Mucosa of descending colon (tissue), 3 donors: ENCODE results near the gene TMEM51. TPM values are rescaled to one million over a fixed set of nuclear protein-coding genes. Genes with fewer than 3 reads are reported as not detected.

Experiments used
- ATAC-seq: fragments of 200-7000 bp; cut with Tn5 transposase; one replicate; pipeline ENCODE4 v1.9.1; 2020; ENCODE audit warnings: mild to moderate bottlenecking, moderate library complexity
- DNase-seq, 3 donors: peaks; one replicate each; pipeline ENCODE4 v3.0.0-alpha.2; 2020
- H3K36me3 ChIP-seq: fragments of 200-600 bp; one replicate; pipeline ENCODE4 v1.8.0; 2021; ENCODE audit warnings: low read depth, mild to moderate bottlenecking
- H3K4me1 ChIP-seq: fragments of 200-600 bp; one replicate; pipeline ENCODE4 v1.8.0; 2021; ENCODE audit warnings: low read depth, mild to moderate bottlenecking
- H3K4me3 ChIP-seq: fragments of 200-600 bp; one replicate; pipeline ENCODE4 v1.8.0; 2021; ENCODE audit warnings: mild to moderate bottlenecking
- H3K9me3 ChIP-seq: fragments of 200-600 bp; one replicate; pipeline ENCODE4 v1.8.0; 2021; ENCODE audit warnings: mild to moderate bottlenecking
- CTCF ChIP-seq: fragments of 200-600 bp; IDR thresholded peaks from one replicate; pipeline ENCODE4 v1.8.0; 2022; ENCODE audit warnings: antibody characterized with exemption, mild to moderate bottlenecking
- intact Hi-C, 2 donors: fragments of 100-400 bp; cut with DNase I in 1 of 2; cut with micrococcal nuclease in 1 of 2; formaldehyde crosslinking; loops; one replicate each; pipeline versions ENCODE4 v1.11.0 to v1.11.1; 2022; cut with DNase I, micrococcal nuclease
- total RNA-seq, 3 donors: library from RNA; stranded (reverse); fragmentation: NEBNext Ultra II Directional in 2 of 3; extraction: Animal tissue kit (Norgen Biotek cat#: 25700) in 2 of 3; gene quantifications; one replicate each; pipeline versions ENCODE4 v1.2.1 to v1.2.4, GENCODE V29; 2021 to 2023
- donor health status: DM: no; HTN: no; CAD: no; lungs with moderate emphysema.
- donor health status: DM: no; HTN: no; CAD: no.
- donor health status: DM: no; HTN: yes; CAD: no.

The TMEM51 gene
- total RNA-seq, 3 donors from 2014 or later, result 19.1 to 31.8 (median 26.6) TPM

GRCh38 chr1:15128077-15128476, 25.5 kb upstream of the TMEM51 start:
- H3K9me3 ChIP-seq, result no peaks in the 10 kb centered on the region
- no peaks in the 10 kb centered on the region for H3K36me3 ChIP-seq
- no peak for TF ChIP-seq CTCF
- no peak for DNase-seq
- H3K4me1 ChIP-seq, result no peaks in the 10 kb centered on the region
- ATAC-seq, result no peak
- intact Hi-C loops, result loop anchor here (10.0 kb wide), 1 partner anchor 177 kb away; no protein-coding TSS in a partner anchor
- H3K4me3 ChIP-seq, result no peak overlapping the region

GRCh38 chr1:15128520-15129313, 24.8 kb upstream of the TMEM51 start:
- TF ChIP-seq CTCF, result peak; percentile 89
- H3K36me3 ChIP-seq, result no peaks in the 10 kb centered on the region
- no peaks in the 10 kb centered on the region for H3K9me3 ChIP-seq
- H3K4me3 ChIP-seq, result no peak overlapping the region
- intact Hi-C loops, result loop anchor here (10.0 kb wide), 1 partner anchor 176 kb away; no protein-coding TSS in a partner anchor
- peak in 2 of 3 donors; percentile 87 to 92 for DNase-seq
- peak; percentile 98 for ATAC-seq
- no peaks in the 10 kb centered on the region for H3K4me1 ChIP-seq

- intact Hi-C loops, result loop anchor here (10.0 kb wide), 2 partner anchors 155 to 175 kb away; no protein-coding TSS in a partner anchor
- TF ChIP-seq CTCF, result no peak
- no peak for DNase-seq
- Histone ChIP-seq H3K9me3 (no peaks in the 10 kb centered on the region), H3K4me3 (no peak overlapping the region), H3K36me3 (no peaks in the 10 kb centered on the region), H3K4me1 (no peaks in the 10 kb centered on the region)
- no peak for ATAC-seq
Measured at GRCh38 chr1:15129944-15130343, 23.6 kb upstream of the TMEM51 start.

- no peaks in the 10 kb centered on the region for H3K36me3 ChIP-seq
- ATAC-seq (no peak), DNase-seq (no peak)
- intact Hi-C loops, result loop anchor here in 1 of 2 donors (10.0 kb wide), 1 partner anchor 154 kb away; no protein-coding TSS in a partner anchor
- H3K4me3 ChIP-seq, result no peak overlapping the region
- no peaks in the 10 kb centered on the region for H3K4me1 ChIP-seq
- H3K9me3 ChIP-seq, result no peaks in the 10 kb centered on the region
- TF ChIP-seq CTCF, result no peak
Measured at GRCh38 chr1:15130607-15131006, 22.9 kb upstream of the TMEM51 start.

GRCh38 chr1:15132965-15133364, 20.6 kb upstream of the TMEM51 start:
- H3K4me1 ChIP-seq, result no peaks in the 10 kb centered on the region
- H3K36me3 ChIP-seq, result no peaks in the 10 kb centered on the region
- H3K9me3 ChIP-seq, result no peaks in the 10 kb centered on the region
- no peak for DNase-seq
- no peak for ATAC-seq
- intact Hi-C loops, result loop anchor here in 1 of 2 donors (10.0 kb wide), 1 partner anchor 152 kb away; no protein-coding TSS in a partner anchor
- H3K4me3 ChIP-seq, result no peak overlapping the region
- no peak for TF ChIP-seq CTCF
